PFSK-1 (cell line): ENCODE data around the gene FER.

ENCODE experiments used
- FOXP2 ChIP-seq: optimal IDR thresholded peaks from 2 replicates; pipeline ENCODE3; 2011; ENCODE audit warnings: borderline replicate concordance, control low read depth, inconsistent platforms; ENCODE audit not compliant: insufficient read depth; ENCODE audit errors: extremely low read length, extremely low read depth
- POLR2AphosphoS5 ChIP-seq: IDR thresholded peaks from 2 replicates; pipeline ENCODE4 v1.6.1; 2012; ENCODE audit warnings: low read depth, mild to moderate bottlenecking, control low read depth, low read length, moderate library complexity
- SIN3A ChIP-seq: IDR thresholded peaks from 2 replicates; pipeline ENCODE4 v1.6.1; 2012; ENCODE audit warnings: mild to moderate bottlenecking, low read length, moderate library complexity, borderline replicate concordance; ENCODE audit not compliant: insufficient read depth
- TAF1 ChIP-seq: IDR thresholded peaks from 2 replicates; pipeline ENCODE4 v1.6.1; 2012; ENCODE audit warnings: low read length, control low read depth, borderline replicate concordance; ENCODE audit not compliant: insufficient read depth
- TF ChIP-seq, protein P1 (sequence below), 2 experiments: IDR thresholded peaks; 2 replicates each; pipeline versions ENCODE4 v1.6.1 to v1.8.0; 2011 to 2012; ENCODE audit warnings: low read depth in 2 of 2, low read length in 2 of 2, control low read depth in 1 of 2, inconsistent platforms in 1 of 2, mild to moderate bottlenecking in 1 of 2, moderate library complexity in 1 of 2; ENCODE audit not compliant: insufficient read depth in 1 of 2

The FER gene

DNA sequence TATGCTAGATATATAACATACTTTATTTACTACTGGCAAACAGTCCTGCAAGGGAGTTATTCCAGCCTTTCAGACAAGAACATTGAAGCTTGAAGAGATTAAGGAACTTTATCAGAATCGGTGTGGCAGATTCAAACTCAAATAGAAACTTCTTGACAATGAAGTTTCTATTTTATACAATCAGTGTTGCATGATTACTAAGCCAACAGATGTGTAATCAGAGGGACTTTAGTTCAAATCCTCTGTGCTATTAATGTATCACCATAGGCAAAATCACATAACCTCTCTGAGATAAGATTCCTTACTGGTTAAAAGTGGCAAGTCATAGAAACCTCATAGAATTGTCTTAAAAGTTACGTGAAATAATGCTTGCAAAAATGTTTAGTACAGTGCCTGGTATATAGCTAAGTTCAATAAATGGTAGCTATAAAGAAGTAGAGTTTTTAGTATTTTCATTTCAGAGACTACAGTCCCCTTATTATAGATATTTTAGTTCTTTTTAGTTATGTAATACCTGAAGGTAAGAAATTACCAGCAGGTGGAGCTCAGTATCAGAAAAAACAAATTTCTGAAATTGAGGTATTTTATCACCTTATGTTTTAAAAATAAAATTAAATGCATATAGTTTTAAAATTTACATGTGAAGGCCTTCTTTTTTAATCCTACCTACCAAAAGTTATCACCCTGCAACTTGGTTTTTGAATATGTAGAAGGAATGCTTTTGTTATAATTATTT lies 172.1 kb downstream of the FER start:
- TF ChIP-seq SIN3A (no peak), TAF1 (no peak), FOXP2 (no peak), POLR2AphosphoS5 (no peak)
- TF ChIP-seq, protein P1, sequence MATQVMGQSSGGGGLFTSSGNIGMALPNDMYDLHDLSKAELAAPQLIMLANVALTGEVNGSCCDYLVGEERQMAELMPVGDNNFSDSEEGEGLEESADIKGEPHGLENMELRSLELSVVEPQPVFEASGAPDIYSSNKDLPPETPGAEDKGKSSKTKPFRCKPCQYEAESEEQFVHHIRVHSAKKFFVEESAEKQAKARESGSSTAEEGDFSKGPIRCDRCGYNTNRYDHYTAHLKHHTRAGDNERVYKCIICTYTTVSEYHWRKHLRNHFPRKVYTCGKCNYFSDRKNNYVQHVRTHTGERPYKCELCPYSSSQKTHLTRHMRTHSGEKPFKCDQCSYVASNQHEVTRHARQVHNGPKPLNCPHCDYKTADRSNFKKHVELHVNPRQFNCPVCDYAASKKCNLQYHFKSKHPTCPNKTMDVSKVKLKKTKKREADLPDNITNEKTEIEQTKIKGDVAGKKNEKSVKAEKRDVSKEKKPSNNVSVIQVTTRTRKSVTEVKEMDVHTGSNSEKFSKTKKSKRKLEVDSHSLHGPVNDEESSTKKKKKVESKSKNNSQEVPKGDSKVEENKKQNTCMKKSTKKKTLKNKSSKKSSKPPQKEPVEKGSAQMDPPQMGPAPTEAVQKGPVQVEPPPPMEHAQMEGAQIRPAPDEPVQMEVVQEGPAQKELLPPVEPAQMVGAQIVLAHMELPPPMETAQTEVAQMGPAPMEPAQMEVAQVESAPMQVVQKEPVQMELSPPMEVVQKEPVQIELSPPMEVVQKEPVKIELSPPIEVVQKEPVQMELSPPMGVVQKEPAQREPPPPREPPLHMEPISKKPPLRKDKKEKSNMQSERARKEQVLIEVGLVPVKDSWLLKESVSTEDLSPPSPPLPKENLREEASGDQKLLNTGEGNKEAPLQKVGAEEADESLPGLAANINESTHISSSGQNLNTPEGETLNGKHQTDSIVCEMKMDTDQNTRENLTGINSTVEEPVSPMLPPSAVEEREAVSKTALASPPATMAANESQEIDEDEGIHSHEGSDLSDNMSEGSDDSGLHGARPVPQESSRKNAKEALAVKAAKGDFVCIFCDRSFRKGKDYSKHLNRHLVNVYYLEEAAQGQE (IDR thresholded peaks at IDR 0.05; ENCODE audit: insufficient read depth in 1 of 2, low read depth in 2 of 2, low read length in 2 of 2): no peak

DNA sequence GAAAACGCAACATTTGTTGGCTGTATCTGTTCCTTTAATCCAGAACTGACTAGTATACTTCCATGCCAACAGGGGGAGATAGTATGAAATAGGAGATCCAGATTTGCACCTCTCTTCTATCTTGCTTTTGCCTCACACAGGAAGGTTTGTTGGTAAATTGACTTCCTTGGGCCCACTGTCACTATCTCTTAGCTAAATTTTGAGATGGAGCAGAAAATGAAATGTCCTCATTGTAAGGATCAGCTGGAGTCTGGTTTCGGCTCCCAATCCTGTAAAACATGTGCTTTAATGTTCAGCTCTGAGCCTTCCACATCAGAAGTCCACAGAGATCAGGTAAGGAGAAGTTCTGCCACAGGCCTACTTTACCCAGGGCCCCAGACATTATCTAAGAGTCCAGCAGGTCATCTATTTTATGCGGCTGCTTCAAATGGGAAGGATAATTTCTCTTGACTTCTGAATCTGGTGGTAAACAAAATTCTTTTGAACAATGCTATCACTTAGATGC lies 176.8 kb downstream of the FER start:
- TF ChIP-seq POLR2AphosphoS5: no peak
- TF ChIP-seq SIN3A: no peak
- no peak for TF ChIP-seq FOXP2
- TF ChIP-seq, protein P1 (IDR thresholded peaks at IDR 0.05; ENCODE audit: insufficient read depth in 1 of 2, low read depth in 2 of 2, low read length in 2 of 2): no peak

DNA sequence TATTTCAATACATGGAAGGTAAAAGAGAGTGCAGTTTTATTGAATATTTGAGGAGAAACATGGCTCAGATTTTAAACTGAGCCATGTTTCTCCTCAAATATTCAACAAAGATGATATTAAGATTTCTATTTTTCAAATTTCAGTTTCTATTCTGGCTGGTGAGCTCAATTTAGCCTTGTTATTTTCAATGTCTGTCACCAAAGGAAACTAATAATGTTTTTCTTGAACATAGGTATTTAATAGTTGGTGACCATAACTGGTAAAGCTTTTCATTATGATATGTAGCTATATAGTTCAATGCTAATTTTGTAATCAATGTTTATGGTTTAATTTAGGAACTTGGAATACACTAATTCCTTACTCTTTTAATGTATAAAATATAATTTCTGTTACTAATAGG lies 177.4 kb downstream of the FER start:
- TF ChIP-seq SIN3A: no peak
- TF ChIP-seq TAF1: no peak
- no peak for TF ChIP-seq POLR2AphosphoS5
- TF ChIP-seq, protein P1 (IDR thresholded peaks at IDR 0.05; ENCODE audit: insufficient read depth in 1 of 2, low read depth in 2 of 2, low read length in 2 of 2): no peak
- TF ChIP-seq FOXP2: no peak

DNA sequence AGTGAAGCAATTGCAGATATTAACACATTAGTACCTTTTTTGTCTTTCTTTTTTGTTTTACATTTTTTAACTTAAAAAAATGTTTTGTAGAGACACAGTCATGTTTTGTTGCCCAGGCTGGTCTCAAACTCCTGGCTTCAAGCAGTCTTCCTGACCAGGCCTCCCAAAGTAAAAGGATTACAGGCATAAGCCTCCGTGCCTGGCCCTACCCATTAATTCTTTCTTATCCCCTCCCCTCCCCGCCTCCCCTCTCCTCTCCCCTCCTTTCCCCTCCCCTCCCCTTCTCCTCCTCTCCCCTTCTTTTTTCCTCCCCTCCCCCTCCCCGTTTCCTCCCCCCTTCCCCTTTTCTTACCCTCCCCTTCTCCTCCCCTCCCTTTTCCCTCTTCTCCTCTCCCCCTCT lies 182.4 kb downstream of the FER start:
- TF ChIP-seq SIN3A (no peak), POLR2AphosphoS5 (no peak), FOXP2 (no peak), TAF1 (no peak)
- TF ChIP-seq, protein P1 (IDR thresholded peaks at IDR 0.05; ENCODE audit: insufficient read depth in 1 of 2, low read depth in 2 of 2, low read length in 2 of 2): no peak
